H1 (cell line): ENCODE data around the gene IAH1. TPM values are rescaled to one million over a fixed set of nuclear protein-coding genes. Genes with fewer than 3 reads are reported as not detected.

Experiments used
- CHD1 ChIP-seq: IDR thresholded peaks from 2 replicates; pipeline ENCODE4 v1.6.1; 2012; ENCODE audit warnings: low read depth, low read length, improper control_type of control experiment
- polyA plus RNA-seq, 7 experiments: library from polyadenylated mRNA; depleted of rRNA in 3 of 7; stranded (reverse) in 5 of 7; unstranded in 2 of 7; fragments of >200 nt in 5 of 7; fragments of 200-250 nt in 2 of 7; gene quantifications; 1 replicate in 5 of 7; 2 replicates in 1 of 7; 4 replicates in 1 of 7; pipeline versions ENCODE4 v1.2.1 to v1.2.3, GENCODE V29; 2011 to 2013; ENCODE audit warnings: missing spikeins in 2 of 7, mixed read lengths in 2 of 7
- total RNA-seq: library from RNA; stranded (reverse); fragmentation: NEBNext Ultra II Directional; extraction: Animal tissue kit (Norgen Biotek cat#: 25700); gene quantifications from 2 replicates; pipeline ENCODE4 v1.2.1, GENCODE V29; 2021

IAH1 gene
- total and polyA plus RNA-seq, 2 of the 8 experiments (the other 6 are each of a cell fraction or from before 2014, with no cell fraction given) = 15.1 to 21.5 TPM

GRCh38 chr2:9519250-9519649 is 44.9 kb downstream of the IAH1 start (continued):
- no peak for TF ChIP-seq CHD1
- TF ChIP-seq, all 59 proteins: peak for 0
